ENCODE data around the gene ATP6V0E1.
"Not testable (repeated sequence)": the region's sequence is repeated elsewhere in the genome, so short reads cannot be mapped to it uniquely, and the experiment has no call there.

Gene ATP6V0E1

GRCh38 chr5:173035904-173036707 lies 52.5 kb downstream of the ATP6V0E1 start:
- DNase-seq (ENCODE audit: low read depth), result no peak

- DNase-seq (ENCODE audit: low read depth), result no peak
Observed at GRCh38 chr5:173039188-173039587, 55.6 kb downstream of the ATP6V0E1 start.

GRCh38 chr5:173039964-173040363 lies 56.4 kb downstream of the ATP6V0E1 start:
- DNase-seq (ENCODE audit: low read depth), result no peak

- no peak for DNase-seq (ENCODE audit: low read depth)
Observed at GRCh38 chr5:173041881-173042762, 58.6 kb downstream of the ATP6V0E1 start.

GRCh38 chr5:173042763-173043107 lies 59.2 kb downstream of the ATP6V0E1 start:
- no peak for DNase-seq (ENCODE audit: low read depth)

GRCh38 chr5:173045474-173045873 lies 61.9 kb downstream of the ATP6V0E1 start:
- DNase-seq (ENCODE audit: low read depth), result no peak

- DNase-seq (ENCODE audit: low read depth), result not testable (repeated sequence)
Observed at GRCh38 chr5:173047096-173047837, 63.7 kb downstream of the ATP6V0E1 start.

- DNase-seq (ENCODE audit: low read depth), result no peak
Observed at GRCh38 chr5:173047838-173048105, 64.2 kb downstream of the ATP6V0E1 start.

- no peak for DNase-seq (ENCODE audit: low read depth)
Observed at GRCh38 chr5:173050791-173051190, 67.2 kb downstream of the ATP6V0E1 start.

GRCh38 chr5:173051746-173052145 lies 68.2 kb downstream of the ATP6V0E1 start:
- no peak for DNase-seq (ENCODE audit: low read depth)

- DNase-seq (ENCODE audit: low read depth), result no peak
Observed at GRCh38 chr5:173053041-173053440, 69.5 kb downstream of the ATP6V0E1 start.

- no peak for DNase-seq (ENCODE audit: low read depth)
Observed at GRCh38 chr5:173055042-173055721, 71.6 kb downstream of the ATP6V0E1 start.

- no peak for DNase-seq (ENCODE audit: low read depth)
Observed at GRCh38 chr5:173055722-173055982, 72.1 kb downstream of the ATP6V0E1 start.

- peak; percentile 93 for DNase-seq (ENCODE audit: low read depth)
Observed at GRCh38 chr5:173055983-173056782, 72.6 kb downstream of the ATP6V0E1 start, which contains the start of gene CREBRF. TSS of gene CREBRF (plus strand) at chr5:173056352. CDS start at chr5:173080776, 24,424 bp downstream.

GRCh38 chr5:173056783-173057061 lies 73.2 kb downstream of the ATP6V0E1 start:
- DNase-seq (ENCODE audit: low read depth), result no peak

- peak; percentile 96 for DNase-seq (ENCODE audit: low read depth)
Observed at GRCh38 chr5:173057062-173057924, 73.7 kb downstream of the ATP6V0E1 start.

- DNase-seq (ENCODE audit: low read depth), result no peak
Observed at GRCh38 chr5:173062141-173062540, 78.6 kb downstream of the ATP6V0E1 start.

GRCh38 chr5:173065155-173065554 lies 81.6 kb downstream of the ATP6V0E1 start:
- no peak for DNase-seq (ENCODE audit: low read depth)

- no peak for DNase-seq (ENCODE audit: low read depth)
Observed at GRCh38 chr5:173069671-173070070, 86.1 kb downstream of the ATP6V0E1 start.

- no peak for DNase-seq (ENCODE audit: low read depth)
Observed at GRCh38 chr5:173075137-173075843, 91.7 kb downstream of the ATP6V0E1 start.
